ENCODE data around the gene TRABD. TPM values are rescaled to one million over a fixed set of nuclear protein-coding genes. Genes with fewer than 3 reads are reported as not detected.
"Not testable (repeated sequence)": the region's sequence is repeated elsewhere in the genome, so short reads cannot be mapped to it uniquely, and the experiment has no call there.

Gene TRABD
- polyA plus RNA-seq, 4 donors, result 43.3 to 84.6 (median 66.9) TPM

DNA sequence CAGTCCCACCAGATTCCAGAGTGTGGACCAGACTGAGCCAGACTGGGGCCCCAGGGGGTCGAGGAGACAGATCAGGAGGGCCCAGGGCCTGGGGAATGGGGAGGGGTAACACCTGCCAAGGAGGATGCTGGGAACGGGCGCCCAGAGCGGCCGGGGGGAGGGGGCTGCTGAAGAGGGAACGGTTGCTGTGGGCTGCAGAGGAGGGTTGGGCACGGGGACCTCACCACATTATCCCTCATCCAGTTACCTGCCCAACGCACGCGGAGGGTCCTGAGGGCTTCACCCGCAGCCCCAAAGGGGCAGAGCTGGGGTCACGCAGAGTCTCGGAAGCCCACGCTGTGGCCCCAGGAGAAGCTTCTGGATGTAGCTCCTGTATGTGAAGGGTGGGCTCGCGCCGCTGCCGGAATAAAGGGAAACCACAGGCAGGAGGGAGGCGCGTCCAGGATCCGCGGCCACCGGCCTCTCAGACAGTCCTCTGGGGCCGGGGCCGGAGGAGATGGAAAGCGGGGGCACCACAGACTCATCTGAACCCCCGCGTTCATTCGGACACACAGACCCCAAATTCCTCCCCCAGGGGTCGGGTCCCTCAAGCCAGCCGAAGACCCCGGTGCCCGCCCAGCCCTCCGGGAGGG, 14.2 kb downstream of the TRABD start:
- Histone ChIP-seq H3K27ac (ENCODE audit: low read depth in 1 of 3, low read length in 2 of 3) (peak overlapping the region; percentile 0 to 64 (median 45)), H3K4me3 (ENCODE audit: low read depth in 1 of 3, low read length in 3 of 3) (peak overlapping the region; percentile 37 to 93 (median 70)), H3K27me3 (ENCODE audit: control insufficient read depth in 3 of 3, insufficient read depth in 3 of 3, low read length in 3 of 3) (no peaks in the 10 kb centered on the region), H3K4me1 (ENCODE audit: control insufficient read depth in 3 of 3, insufficient read depth in 2 of 3, low read depth in 1 of 3, low read length in 2 of 3) (peaks cover 0 to 12% (median 4%) of the 10 kb centered on the region in 3 donors), H3K36me3 (ENCODE audit: control insufficient read depth in 3 of 3, insufficient read depth in 2 of 3, low read depth in 1 of 3, low read length in 3 of 3) (peaks cover 4 to 54% (median 6%) of the 10 kb centered on the region in 3 donors), H3K9me3 (ENCODE audit: control insufficient read depth in 2 of 2, insufficient read depth in 1 of 2, low read depth in 1 of 2, low read length in 1 of 2) (no peaks in the 10 kb centered on the region)
- DNase-seq, result no peak
- FAIRE-seq, result no peak
- WGBS, 3 donors, result 10 to 31% (median 15%) methylated on average over 29 to 34 of the region's 34 CpGs

GRCh38 chr22:50200461-50201190, 14.9 kb downstream of the TRABD start, which contains the start of gene SELENOO:
TSS of gene SELENOO (plus strand) at chr22:50201011. CDS start at chr22:50201037, 26 bp downstream.
- H3K4me3 ChIP-seq (ENCODE audit: low read depth in 1 of 3, low read length in 3 of 3), result peak within 1 kb of the TSS; percentile 69 to 93 (median 70)
- no peaks in the 10 kb centered on the region for H3K27me3 ChIP-seq (ENCODE audit: control insufficient read depth in 3 of 3, insufficient read depth in 3 of 3, low read length in 3 of 3)
- no peak for FAIRE-seq
- 0% methylated on average over 47 to 105 of the region's 105 CpGs for WGBS, 3 donors
- H3K4me1 ChIP-seq (ENCODE audit: control insufficient read depth in 3 of 3, insufficient read depth in 2 of 3, low read depth in 1 of 3, low read length in 2 of 3), result peaks cover 0 to 12% (median 5%) of the 10 kb centered on the region in 3 donors
- H3K36me3 ChIP-seq (ENCODE audit: control insufficient read depth in 3 of 3, insufficient read depth in 2 of 3, low read depth in 1 of 3, low read length in 3 of 3), result peaks cover 3 to 55% (median 6%) of the 10 kb centered on the region in 3 donors
- DNase-seq, result peak; percentile 87 to 94
- no peaks in the 10 kb centered on the region for H3K9me3 ChIP-seq (ENCODE audit: control insufficient read depth in 2 of 2, insufficient read depth in 1 of 2, low read depth in 1 of 2, low read length in 1 of 2)
- peak within 1 kb of the TSS; percentile 58 to 82 (median 75) for H3K27ac ChIP-seq (ENCODE audit: low read depth in 1 of 3, low read length in 2 of 3)

DNA sequence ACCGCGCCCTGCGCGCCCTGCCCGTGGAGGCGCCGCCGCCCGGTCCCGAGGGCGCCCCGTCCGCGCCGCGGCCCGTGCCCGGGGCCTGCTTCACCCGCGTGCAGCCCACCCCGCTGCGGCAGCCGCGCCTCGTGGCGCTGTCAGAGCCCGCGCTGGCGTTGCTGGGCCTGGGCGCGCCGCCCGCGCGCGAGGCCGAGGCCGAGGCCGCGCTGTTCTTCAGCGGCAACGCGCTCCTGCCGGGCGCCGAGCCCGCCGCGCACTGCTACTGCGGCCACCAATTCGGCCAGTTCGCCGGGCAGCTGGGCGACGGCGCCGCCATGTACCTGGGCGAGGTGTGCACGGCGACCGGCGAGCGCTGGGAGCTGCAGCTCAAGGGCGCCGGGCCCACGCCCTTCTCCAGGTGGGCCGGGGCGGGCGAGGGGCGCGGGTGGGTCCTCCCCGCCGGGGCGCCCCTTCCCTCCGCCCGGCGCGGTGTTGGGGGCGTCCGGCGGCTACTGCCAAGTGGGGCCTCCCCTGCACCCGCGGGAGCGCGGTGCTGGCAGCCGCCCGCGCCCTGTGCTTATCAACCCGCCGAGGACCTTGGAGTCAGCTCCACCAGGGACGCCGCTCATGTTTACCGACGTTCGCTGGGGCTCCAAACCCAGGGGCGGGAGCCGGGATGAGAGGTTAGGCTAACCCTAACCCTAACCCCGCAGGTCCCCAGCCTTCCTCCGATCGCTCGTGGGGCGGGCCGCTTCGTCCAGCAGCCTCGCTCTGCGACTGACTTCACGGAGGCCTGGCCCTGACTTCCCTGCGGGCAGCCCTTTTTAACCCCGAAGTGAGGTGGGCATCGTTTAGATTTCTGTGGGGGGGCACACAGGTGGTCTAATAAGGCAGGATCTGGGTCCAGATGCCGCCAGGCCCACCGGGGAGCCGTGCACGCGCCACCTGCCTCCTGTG, 15.7 kb downstream of the TRABD start:
- DNase-seq, result peak; percentile 72 to 74

DNA sequence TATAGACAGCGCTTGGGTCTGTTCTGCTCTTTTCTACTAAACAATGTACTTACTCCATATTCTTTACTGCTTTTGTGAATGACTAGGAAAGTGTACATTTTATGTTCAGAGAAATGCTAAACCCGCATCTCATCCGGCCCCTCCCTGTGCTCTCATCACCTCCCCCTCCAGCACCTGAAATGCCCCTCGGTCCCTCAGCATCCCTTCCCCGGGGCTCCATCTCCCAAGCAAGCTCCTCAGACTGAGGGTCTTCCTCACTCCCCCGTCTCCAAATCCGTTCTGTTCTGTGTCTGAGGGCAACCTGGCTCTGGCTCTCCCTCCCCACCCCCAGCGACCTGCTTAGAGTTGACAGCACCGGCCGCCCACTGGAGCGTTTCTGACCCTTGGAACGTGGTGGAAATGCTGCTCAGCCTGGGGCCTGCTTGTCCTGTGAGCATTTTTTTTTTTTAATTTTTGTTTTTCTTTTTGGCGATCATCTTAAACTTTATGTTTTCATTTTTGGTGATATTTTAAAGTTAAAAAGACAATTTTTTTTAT, 16.5 kb downstream of the TRABD start:
- no peaks in the 10 kb centered on the region for H3K27me3 ChIP-seq (ENCODE audit: control insufficient read depth in 3 of 3, insufficient read depth in 3 of 3, low read length in 3 of 3)
- peak in 1 of 2 donors; percentile 68 for DNase-seq
- H3K4me3 ChIP-seq (ENCODE audit: low read depth in 1 of 3, low read length in 3 of 3), result peak overlapping the region; percentile 69 to 93 (median 70)
- H3K4me1 ChIP-seq (ENCODE audit: control insufficient read depth in 3 of 3, insufficient read depth in 2 of 3, low read depth in 1 of 3, low read length in 2 of 3), result peaks cover 0 to 12% (median 5%) of the 10 kb centered on the region in 3 donors
- FAIRE-seq, result no peak
- H3K36me3 ChIP-seq (ENCODE audit: control insufficient read depth in 3 of 3, insufficient read depth in 2 of 3, low read depth in 1 of 3, low read length in 3 of 3), result peaks cover 4 to 57% (median 5%) of the 10 kb centered on the region in 3 donors
- no peaks in the 10 kb centered on the region for H3K9me3 ChIP-seq (ENCODE audit: control insufficient read depth in 2 of 2, insufficient read depth in 1 of 2, low read depth in 1 of 2, low read length in 1 of 2)
- peak overlapping the region in 1 of 3 donors; percentile 18 for H3K27ac ChIP-seq (ENCODE audit: low read depth in 1 of 3, low read length in 2 of 3)
- 15 to 48% (median 44%) methylated on average over 13 of the region's 13 CpGs for WGBS, 3 donors

More for the DNA sequence above, 15.7 kb downstream of the TRABD start:
- H3K9me3 ChIP-seq (ENCODE audit: control insufficient read depth in 2 of 2, insufficient read depth in 1 of 2, low read depth in 1 of 2, low read length in 1 of 2), result no peaks in the 10 kb centered on the region
- H3K27me3 ChIP-seq (ENCODE audit: control insufficient read depth in 3 of 3, insufficient read depth in 3 of 3, low read length in 3 of 3), result no peaks in the 10 kb centered on the region
- no peak for FAIRE-seq
- peak overlapping the region; percentile 69 to 93 (median 70) for H3K4me3 ChIP-seq (ENCODE audit: low read depth in 1 of 3, low read length in 3 of 3)
- H3K4me1 ChIP-seq (ENCODE audit: control insufficient read depth in 3 of 3, insufficient read depth in 2 of 3, low read depth in 1 of 3, low read length in 2 of 3), result peaks cover 0 to 12% (median 5%) of the 10 kb centered on the region in 3 donors
- H3K36me3 ChIP-seq (ENCODE audit: control insufficient read depth in 3 of 3, insufficient read depth in 2 of 3, low read depth in 1 of 3, low read length in 3 of 3), result peaks cover 3 to 55% (median 4%) of the 10 kb centered on the region in 3 donors
- peak overlapping the region; percentile 58 to 82 (median 75) for H3K27ac ChIP-seq (ENCODE audit: low read depth in 1 of 3, low read length in 2 of 3)
- WGBS, 3 donors, result 1 to 3% (median 2%) methylated on average over 48 to 115 of the region's 115 CpGs

DNA sequence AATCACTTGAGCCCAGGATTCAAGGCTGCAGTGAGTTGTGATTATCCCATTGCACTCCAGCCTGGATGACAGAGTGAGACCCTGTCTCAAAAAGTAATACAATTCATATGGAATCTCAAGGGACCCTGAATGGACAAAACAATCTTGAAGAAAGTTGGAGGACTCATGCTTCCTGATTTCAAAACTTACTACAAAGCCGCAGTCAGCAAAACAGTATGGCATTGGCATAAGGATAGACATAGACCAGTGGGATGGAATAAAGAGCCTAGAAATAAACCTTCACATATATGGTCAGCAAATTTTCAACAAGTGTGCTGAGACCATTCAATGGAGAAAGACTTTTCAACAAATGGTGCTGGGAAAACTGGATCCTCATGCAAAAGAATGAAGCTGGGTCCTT, 17.6 kb downstream of the TRABD start:
- FAIRE-seq, result no peak

GRCh38 chr22:50204571-50204970, 18.9 kb downstream of the TRABD start:
- H3K4me1 ChIP-seq (ENCODE audit: control insufficient read depth in 3 of 3, insufficient read depth in 2 of 3, low read depth in 1 of 3, low read length in 2 of 3), result peaks cover 0 to 11% (median 5%) of the 10 kb centered on the region in 3 donors
- no peak for DNase-seq
- no peaks in the 10 kb centered on the region for H3K9me3 ChIP-seq (ENCODE audit: control insufficient read depth in 2 of 2, insufficient read depth in 1 of 2, low read depth in 1 of 2, low read length in 1 of 2)
- H3K4me3 ChIP-seq (ENCODE audit: low read depth in 1 of 3, low read length in 3 of 3), result no peak overlapping the region
- H3K27ac ChIP-seq (ENCODE audit: low read depth in 1 of 3, low read length in 2 of 3), result peak overlapping the region in 1 of 3 donors; percentile 61
- H3K27me3 ChIP-seq (ENCODE audit: control insufficient read depth in 3 of 3, insufficient read depth in 3 of 3, low read length in 3 of 3), result no peaks in the 10 kb centered on the region
- no peak for FAIRE-seq
- 81 to 94% (median 85%) methylated on average over 7 of the region's 7 CpGs for WGBS, 3 donors
- H3K36me3 ChIP-seq (ENCODE audit: control insufficient read depth in 3 of 3, insufficient read depth in 2 of 3, low read depth in 1 of 3, low read length in 3 of 3), result peaks cover 0 to 57% (median 8%) of the 10 kb centered on the region in 3 donors

More for the DNA sequence above, 17.6 kb downstream of the TRABD start:
- H3K9me3 ChIP-seq (ENCODE audit: control insufficient read depth in 2 of 2, insufficient read depth in 1 of 2, low read depth in 1 of 2, low read length in 1 of 2), result no peaks in the 10 kb centered on the region
- H3K27me3 ChIP-seq (ENCODE audit: control insufficient read depth in 3 of 3, insufficient read depth in 3 of 3, low read length in 3 of 3), result no peaks in the 10 kb centered on the region
- peaks cover 0 to 12% (median 5%) of the 10 kb centered on the region in 3 donors for H3K4me1 ChIP-seq (ENCODE audit: control insufficient read depth in 3 of 3, insufficient read depth in 2 of 3, low read depth in 1 of 3, low read length in 2 of 3)
- no peak for DNase-seq
- peaks cover 4 to 57% (median 6%) of the 10 kb centered on the region in 3 donors for H3K36me3 ChIP-seq (ENCODE audit: control insufficient read depth in 3 of 3, insufficient read depth in 2 of 3, low read depth in 1 of 3, low read length in 3 of 3)
- WGBS, 3 donors, result 97 to 100% (median 98%) methylated on average over 1 of the region's 1 CpG
- no peak overlapping the region for H3K4me3 ChIP-seq (ENCODE audit: low read depth in 1 of 3, low read length in 3 of 3)
- no peak overlapping the region for H3K27ac ChIP-seq (ENCODE audit: low read depth in 1 of 3, low read length in 2 of 3)

DNA sequence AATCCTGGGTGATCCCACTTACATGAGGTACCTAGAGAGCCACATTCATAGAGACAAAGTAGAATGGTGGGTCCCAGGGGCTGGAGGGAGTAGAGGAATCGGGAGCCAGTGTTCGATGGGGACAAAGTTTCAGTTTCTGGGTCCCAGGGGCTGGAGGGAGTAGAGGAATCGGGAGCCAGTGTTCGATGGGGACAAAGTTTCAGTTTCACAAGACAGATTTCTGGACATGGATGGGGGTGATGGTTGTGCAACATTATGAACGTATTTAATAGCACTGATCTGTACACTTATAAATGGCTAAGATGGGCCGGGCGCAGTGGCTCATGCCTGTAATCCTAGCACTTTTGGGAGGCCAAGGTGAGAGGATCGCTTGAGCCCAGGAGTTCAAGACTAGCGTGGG, 19.3 kb downstream of the TRABD start:
- 61 to 76% (median 67%) methylated on average over 9 of the region's 9 CpGs for WGBS, 3 donors
- not testable (repeated sequence) for H3K4me3 ChIP-seq (ENCODE audit: low read depth in 1 of 3, low read length in 3 of 3); FAIRE-seq; H3K4me1 ChIP-seq (ENCODE audit: control insufficient read depth in 3 of 3, insufficient read depth in 2 of 3, low read depth in 1 of 3, low read length in 2 of 3); H3K27me3 ChIP-seq (ENCODE audit: control insufficient read depth in 3 of 3, insufficient read depth in 3 of 3, low read length in 3 of 3); H3K9me3 ChIP-seq (ENCODE audit: control insufficient read depth in 2 of 2, insufficient read depth in 1 of 2, low read depth in 1 of 2, low read length in 1 of 2)
- Histone ChIP-seq H3K36me3 (ENCODE audit: control insufficient read depth in 3 of 3, insufficient read depth in 2 of 3, low read depth in 1 of 3, low read length in 3 of 3) (peaks cover 0 to 58% (median 8%) of the 10 kb centered on the region in 3 donors), H3K27ac (ENCODE audit: low read depth in 1 of 3, low read length in 2 of 3) (peak overlapping the region in 1 of 3 donors; percentile 61)
- peak in 1 of 2 donors; percentile 64 for DNase-seq

All from small intestine (tissue), 7 donors.